AG04449 (cell line): ENCODE measurements around the gene PTH2.

Source experiments
- CTCF ChIA-PET: fragments of 350-600 bp; formaldehyde crosslinking; extraction: SDS; loops from one replicate; lab custom pipeline; 2021; ENCODE audit warnings: antibody characterized with exemption; lab: Yijun Ruan, JAX
- POLR2A ChIA-PET: fragments of 400-600, 350-600 bp; formaldehyde crosslinking; extraction: SDS; loops from one replicate; lab custom pipeline; 2020; ENCODE audit warnings: antibody characterized with exemption, inconsistent platforms; lab: Yijun Ruan, JAX
- DNase-seq: peaks from one replicate; pipeline ENCODE4 v3.0.0-alpha.2; 2010; ENCODE audit warnings: low read depth, low spot score
- H3K4me3 ChIP-seq: 2 replicates; pipeline ENCODE4 v1.5.1; 2011; ENCODE audit warnings: low read depth, mild to moderate bottlenecking, control low read depth, low read length
- TF ChIP-seq, protein P1 (sequence below): IDR thresholded peaks from one replicate; pipeline ENCODE4 v1.5.1; 2011; ENCODE audit warnings: mild to moderate bottlenecking, moderate library complexity, low read length, control low read depth, inconsistent platforms; ENCODE audit not compliant: insufficient read depth; ENCODE audit errors: missing control alignments

The PTH2 gene

DNA sequence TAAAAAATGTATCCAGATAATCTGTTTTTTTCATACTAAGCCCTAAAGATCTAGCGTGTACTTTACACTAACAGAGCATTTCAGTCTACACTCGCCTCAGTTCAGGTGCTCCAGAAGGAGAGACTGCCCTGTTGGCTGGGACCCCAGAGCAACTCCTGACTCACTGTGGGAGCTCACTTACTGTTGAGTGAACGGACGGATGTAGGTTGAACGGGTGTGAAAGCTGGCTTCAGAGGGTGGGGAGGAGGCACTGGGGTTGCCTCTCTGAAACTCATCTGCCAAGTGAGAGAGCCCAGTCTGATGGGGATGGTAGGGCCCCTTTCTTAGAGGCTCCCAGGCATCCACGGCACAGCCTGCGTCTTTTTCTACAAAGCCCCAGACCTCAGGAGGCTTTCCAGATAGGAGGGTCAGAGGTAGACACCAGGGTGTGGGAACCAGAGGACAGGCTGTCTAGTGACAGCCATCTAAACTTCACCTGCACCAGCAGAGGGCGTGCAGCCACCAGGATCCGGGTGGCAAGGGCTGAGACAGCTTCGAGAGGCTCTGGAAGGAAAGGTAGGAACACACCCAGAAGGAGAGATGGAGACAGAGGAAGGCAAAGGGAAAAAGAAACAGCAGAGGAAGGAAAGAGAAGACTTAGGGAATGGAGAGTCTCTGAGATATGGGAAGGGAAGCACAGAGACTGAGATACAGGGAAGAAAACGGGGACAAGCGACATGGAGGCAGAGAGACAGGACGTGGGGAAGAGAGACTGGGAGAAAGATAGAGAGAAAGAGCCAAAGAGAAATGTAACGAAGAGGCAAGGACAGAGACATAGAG, 31.5 kb downstream of the PTH2 start:
- CTCF ChIA-PET: interaction anchor here (0.7 to 5.7 kb wide), 20 partner anchors 8 to 177 kb away, joined by 3 to 50 read pairs (median 5); partner anchors contain the start of genes GFY, PTH2 and SLC17A7
- POLR2A ChIA-PET: no interaction called here
- DNase-seq: no peak
- TF ChIP-seq, protein P1, sequence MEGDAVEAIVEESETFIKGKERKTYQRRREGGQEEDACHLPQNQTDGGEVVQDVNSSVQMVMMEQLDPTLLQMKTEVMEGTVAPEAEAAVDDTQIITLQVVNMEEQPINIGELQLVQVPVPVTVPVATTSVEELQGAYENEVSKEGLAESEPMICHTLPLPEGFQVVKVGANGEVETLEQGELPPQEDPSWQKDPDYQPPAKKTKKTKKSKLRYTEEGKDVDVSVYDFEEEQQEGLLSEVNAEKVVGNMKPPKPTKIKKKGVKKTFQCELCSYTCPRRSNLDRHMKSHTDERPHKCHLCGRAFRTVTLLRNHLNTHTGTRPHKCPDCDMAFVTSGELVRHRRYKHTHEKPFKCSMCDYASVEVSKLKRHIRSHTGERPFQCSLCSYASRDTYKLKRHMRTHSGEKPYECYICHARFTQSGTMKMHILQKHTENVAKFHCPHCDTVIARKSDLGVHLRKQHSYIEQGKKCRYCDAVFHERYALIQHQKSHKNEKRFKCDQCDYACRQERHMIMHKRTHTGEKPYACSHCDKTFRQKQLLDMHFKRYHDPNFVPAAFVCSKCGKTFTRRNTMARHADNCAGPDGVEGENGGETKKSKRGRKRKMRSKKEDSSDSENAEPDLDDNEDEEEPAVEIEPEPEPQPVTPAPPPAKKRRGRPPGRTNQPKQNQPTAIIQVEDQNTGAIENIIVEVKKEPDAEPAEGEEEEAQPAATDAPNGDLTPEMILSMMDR: peak; percentile 81
- no peak overlapping the region for H3K4me3 ChIP-seq

DNA sequence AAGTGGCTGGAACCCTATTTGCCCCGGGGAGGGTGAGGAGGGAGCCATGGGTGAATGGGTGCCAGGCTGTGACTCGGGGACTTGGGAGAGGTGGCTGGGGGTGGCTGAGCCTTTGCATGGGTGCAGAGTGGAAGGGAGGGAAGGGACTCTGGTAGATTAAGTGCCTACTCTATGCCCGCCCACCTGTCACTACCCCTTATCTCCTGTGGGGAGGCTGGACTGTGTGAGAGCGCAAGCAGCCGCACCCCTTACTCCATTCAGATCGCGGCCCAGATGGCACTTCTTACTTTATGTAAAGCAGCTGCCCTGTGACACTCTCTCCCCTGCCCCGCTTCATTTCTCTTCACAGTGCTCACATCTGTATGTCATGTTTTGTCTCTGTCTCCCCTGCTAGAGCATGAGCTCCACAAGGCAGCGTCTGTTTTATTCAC, 32.3 kb downstream of the PTH2 start:
- CTCF ChIA-PET: interaction anchor here (0.9 to 5.7 kb wide), 16 partner anchors 10 to 176 kb away, joined by 3 to 50 read pairs (median 5); partner anchors contain the start of genes GFY, PTH2 and SLC17A7
- TF ChIP-seq, protein P1: no peak
- no peak overlapping the region for H3K4me3 ChIP-seq
- POLR2A ChIA-PET: no interaction called here
- DNase-seq: no peak

DNA sequence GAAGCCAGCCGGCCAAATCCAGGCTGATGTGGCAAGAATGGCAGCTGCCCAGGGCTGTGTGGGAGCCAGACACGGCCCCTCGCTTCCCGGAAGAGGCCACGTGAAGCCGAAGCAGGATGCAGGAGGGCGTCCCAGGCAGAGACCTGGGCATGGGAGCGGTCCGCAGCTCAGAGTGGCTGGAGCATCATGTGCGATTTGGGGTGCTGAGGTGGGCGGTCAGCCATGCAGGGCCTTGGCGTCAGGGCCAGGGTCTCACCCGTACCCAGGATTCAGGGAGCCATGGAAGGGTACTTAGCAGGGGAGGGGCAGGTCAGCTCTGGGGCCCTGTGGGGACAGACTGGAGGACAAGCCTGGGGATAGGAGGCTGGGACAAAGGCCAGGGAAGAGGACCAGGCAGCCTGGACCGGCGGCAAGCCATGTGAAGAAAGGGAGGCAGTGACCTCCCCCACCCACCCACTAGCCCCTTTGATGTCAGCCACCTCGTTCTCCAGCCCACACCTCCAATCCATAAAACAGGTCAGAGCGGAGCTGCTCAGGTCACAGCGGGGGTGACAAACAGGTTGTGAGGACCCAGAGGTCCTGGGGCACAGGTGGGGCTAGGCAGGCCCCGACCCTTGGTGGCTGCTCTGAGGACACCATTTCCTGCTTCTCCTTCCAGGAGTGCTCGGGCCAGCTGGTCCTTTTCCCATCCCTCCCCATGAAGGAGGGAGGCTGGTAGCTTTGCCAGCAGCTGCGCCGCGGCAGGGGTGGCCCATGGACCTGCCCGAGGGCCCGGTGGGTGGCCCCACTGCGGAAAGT, 32.9 kb downstream of the PTH2 start:
- POLR2A ChIA-PET: no interaction called here
- no peak for DNase-seq

DNA sequence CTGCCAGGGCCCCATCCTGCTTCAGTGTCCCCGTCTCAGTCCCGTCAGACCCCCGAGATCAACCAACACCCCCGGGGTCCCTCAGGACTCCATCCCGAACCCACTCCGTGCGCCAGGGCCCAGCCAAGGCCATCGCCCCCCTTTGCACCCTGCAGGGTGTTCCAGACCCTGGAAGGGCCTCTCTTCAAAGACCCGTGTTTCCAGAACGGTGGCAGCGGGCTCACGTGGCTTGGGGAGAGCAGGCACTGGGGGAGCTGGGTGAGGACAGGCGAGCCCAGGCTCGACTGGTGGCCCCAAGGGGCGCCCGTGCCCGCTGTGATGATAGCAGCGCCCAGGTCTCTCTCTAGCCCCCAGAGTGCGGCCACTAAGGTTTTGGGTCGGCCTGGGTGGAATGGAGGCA, 33.8 kb downstream of the PTH2 start:
- ChIA-PET POLR2A (no interaction called here), CTCF (interaction anchor here (1.0 to 5.7 kb wide), 4 partner anchors 9 to 57 kb away, joined by 3 to 50 read pairs (median 12); no protein-coding TSS in a partner anchor)
- TF ChIP-seq, protein P1: no peak
- no peak overlapping the region for H3K4me3 ChIP-seq
- no peak for DNase-seq

More for the DNA sequence above, 32.9 kb downstream of the PTH2 start:
- H3K4me3 ChIP-seq: no peak overlapping the region
- TF ChIP-seq, protein P1: no peak
- CTCF ChIA-PET: interaction anchor here (1.1 to 5.7 kb wide), 7 partner anchors 10 to 89 kb away, joined by 3 to 50 read pairs (median 13); no protein-coding TSS in a partner anchor

DNA sequence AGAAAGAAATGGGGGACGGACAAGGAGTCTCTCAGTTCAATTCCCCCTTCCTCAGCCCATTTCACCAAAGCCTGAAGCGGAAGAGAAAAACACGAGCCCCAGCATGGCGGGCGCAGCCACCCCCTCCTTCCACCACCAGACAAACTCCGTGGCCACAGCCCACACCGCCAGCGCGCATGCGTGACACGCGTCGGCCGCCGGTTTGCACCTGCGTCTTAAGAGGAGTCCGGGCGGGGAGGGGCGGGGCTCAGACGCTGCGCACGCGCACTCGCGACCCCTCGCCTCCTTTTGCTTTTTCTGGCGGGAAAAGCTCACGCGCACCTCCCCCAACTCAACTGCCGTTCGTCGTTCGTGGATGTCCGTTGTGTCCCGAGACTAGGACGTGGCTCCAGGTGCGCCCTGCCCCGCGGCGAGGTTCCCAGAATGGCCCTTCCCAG, 35.3 kb downstream of the PTH2 start, which contains the start of gene KASH5:
Gene KASH5 (plus strand): TSS at position 314 of the 437 bp plus-strand sequence. CDS start 2,635 bp downstream, outside the sequence.
- TF ChIP-seq, protein P1: no peak
- POLR2A ChIA-PET: no interaction called here
- no peak for DNase-seq
- no peak within 1 kb of the TSS for H3K4me3 ChIP-seq
- CTCF ChIA-PET: no interaction called here
